C4-2B (cell line): Measurements from ENCODE around the gene CEACAM4.

Experiments
- H3K27ac ChIP-seq: fragments of 450-650 bp; 2 replicates; pipeline ENCODE4 v1.5.1; 2017
- CTCF ChIP-seq: fragments of 450-650 bp; conservative IDR thresholded peaks from 2 replicates; pipeline ENCODE4 v1.5.1; 2017; ENCODE audit warnings: mild to moderate bottlenecking
- ZFX ChIP-seq: fragments of 450-650 bp; IDR thresholded peaks from 2 replicates; pipeline ENCODE4 v1.6.1; 2017

CEACAM4 gene

GRCh38 chr19:41590936-41591335 lies 35.9 kb downstream of the CEACAM4 start:
- TF ChIP-seq ZFX (no peak), CTCF (no peak)
- no peak overlapping the region for H3K27ac ChIP-seq

DNA sequence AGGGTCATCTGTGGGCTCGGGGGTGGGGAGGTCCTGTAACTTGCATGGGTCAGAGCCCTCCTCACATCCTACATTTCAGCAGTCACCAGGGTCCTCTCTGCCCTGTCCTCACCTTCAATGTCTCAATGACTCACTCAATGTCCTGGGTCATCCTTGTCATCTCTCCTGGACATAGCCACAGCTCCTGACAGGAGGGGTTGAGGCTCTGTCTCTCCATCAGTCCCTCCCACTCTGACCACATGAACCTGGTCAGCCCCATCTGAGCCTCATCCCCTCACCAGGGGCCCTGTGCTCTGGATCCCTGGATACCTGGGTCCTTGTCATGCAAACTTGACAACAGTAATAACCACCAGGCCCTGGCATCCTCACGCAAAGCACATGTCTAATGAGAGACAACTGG lies 37.5 kb downstream of the CEACAM4 start:
- TF ChIP-seq CTCF (no peak), ZFX (no peak)
- no peak overlapping the region for H3K27ac ChIP-seq

DNA sequence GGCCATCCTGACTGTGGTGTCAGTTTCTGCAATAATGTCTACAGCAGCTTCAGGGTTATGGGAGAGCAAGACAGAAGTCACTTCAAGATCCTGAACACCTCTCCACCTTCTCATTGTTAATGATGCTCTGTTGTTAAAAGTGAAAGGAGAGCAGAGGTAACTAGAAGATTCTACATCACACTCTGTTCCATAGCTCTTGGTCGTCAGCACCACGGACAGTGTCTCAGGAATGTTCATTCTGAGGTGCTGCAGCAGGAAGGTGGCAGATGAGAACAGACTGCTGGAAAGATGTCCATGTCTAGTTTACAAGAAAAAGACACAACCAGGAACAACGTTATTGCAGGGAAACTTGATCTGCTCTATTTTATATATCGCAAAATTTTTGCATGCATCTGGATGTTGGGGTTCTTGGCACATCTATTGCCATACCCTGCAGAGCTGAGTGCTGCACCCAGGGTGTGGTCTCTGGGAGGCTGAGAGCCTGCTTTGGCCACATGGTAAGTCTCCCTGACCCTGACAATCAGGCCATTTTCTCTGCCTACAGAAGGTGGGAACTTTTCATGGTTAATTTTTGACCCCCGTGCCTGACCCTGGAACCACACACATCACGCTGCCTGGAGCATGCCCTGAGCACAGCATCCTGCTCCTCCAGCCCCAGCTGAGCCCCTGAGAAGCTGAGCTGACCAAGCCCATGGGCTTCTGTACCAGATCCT lies 38.2 kb downstream of the CEACAM4 start:
- no peak overlapping the region for H3K27ac ChIP-seq
- no peak for TF ChIP-seq ZFX
- no peak for TF ChIP-seq CTCF

GRCh38 chr19:41587838-41588210 lies 39.0 kb downstream of the CEACAM4 start:
- no peak for TF ChIP-seq CTCF
- no peak for TF ChIP-seq ZFX
- no peak overlapping the region for H3K27ac ChIP-seq

DNA sequence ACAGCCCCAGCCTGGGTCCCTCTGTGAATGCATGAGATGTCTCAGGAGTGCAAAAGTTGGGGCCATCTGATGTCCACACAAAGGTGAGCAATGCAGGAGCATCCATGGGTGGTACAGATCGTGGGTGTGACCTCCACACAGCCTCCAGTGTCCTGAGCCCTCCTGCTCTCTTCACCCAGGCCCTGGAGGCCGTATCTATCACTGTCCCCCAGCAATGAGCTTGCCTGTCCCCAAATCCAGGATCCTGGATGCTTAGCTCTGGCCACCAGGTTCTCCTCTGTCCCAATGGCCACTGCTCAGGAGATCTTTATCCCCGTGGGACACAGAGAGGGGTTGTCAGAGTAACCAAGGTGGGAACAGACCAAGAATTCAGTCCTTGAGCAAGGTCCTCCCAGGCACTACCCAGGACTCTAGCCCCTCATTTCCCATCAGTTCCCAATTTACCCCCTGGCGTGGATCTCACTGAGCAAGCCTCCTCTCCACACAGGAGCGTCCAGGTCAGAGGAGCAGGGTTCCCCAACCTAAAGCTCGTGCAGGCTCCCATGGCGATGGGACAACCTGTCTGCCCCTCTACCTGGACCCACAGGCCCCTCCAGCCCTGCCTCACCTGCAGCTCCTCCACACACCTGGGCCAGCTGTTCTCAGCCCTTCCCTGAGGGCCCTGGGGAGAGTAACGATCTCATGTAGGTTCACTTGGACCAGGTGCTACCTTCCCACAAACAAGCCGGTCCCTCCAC lies 39.6 kb downstream of the CEACAM4 start:
- no peak overlapping the region for H3K27ac ChIP-seq
- TF ChIP-seq CTCF (no peak), ZFX (no peak)

- no peak overlapping the region for H3K27ac ChIP-seq
- no peak for TF ChIP-seq ZFX
- TF ChIP-seq CTCF, result no peak
These were observed 40.8 kb downstream of the CEACAM4 start for GRCh38 chr19:41586064-41586463.

- no peak for TF ChIP-seq CTCF
- TF ChIP-seq ZFX, result no peak
- H3K27ac ChIP-seq, result no peak overlapping the region
These were observed 41.9 kb downstream of the CEACAM4 start for GRCh38 chr19:41584931-41585330.
